ENCODE data around the gene RGS17.
A peak's percentile ranks its signal among the peaks of the same experiment; 100 is the strongest.
"Not testable (repeated sequence)": the region's sequence is repeated elsewhere in the genome, so short reads cannot be mapped to it uniquely, and the experiment has no call there.

RGS17 gene

GRCh38 chr6:153129873-153130514 is 1.1 kb downstream of the RGS17 start:
- DNase-seq (ENCODE audit: extremely low spot score), result peak; percentile 26
- ChIA-PET CTCF (no interaction called here), POLR2A (no interaction called here)
- no peak for TF ChIP-seq CTCF (IDR thresholded peaks at IDR 0.05; ENCODE audit: control extremely low read depth, extremely low read depth, low read depth, missing control alignments)

- DNase-seq (ENCODE audit: extremely low spot score), result no peak
- no peak for TF ChIP-seq CTCF (IDR thresholded peaks at IDR 0.05; ENCODE audit: control extremely low read depth, extremely low read depth, low read depth, missing control alignments)
- ChIA-PET POLR2A (no interaction called here), CTCF (interaction anchor here (1.0 to 1.5 kb wide), 3 partner anchors 8 to 22 kb away, joined by 3 read pairs; no protein-coding TSS in a partner anchor)
These were observed 4.9 kb downstream of the RGS17 start for GRCh38 chr6:153126218-153126617.

GRCh38 chr6:153125032-153125431 is 6.0 kb downstream of the RGS17 start:
- DNase-seq (ENCODE audit: extremely low spot score), result no peak
- TF ChIP-seq CTCF (IDR thresholded peaks at IDR 0.05; ENCODE audit: control extremely low read depth, extremely low read depth, low read depth, missing control alignments), result no peak
- ChIA-PET CTCF (interaction anchor here (1.5 kb wide), 1 partner anchor 9 kb away, joined by 3 read pairs; no protein-coding TSS in a partner anchor), POLR2A (no interaction called here)

- CTCF ChIA-PET, result interaction anchor here (0.8 kb wide), 1 partner anchor 10 kb away, joined by 4 read pairs; no protein-coding TSS in a partner anchor
- DNase-seq (ENCODE audit: extremely low spot score), result no peak
- POLR2A ChIA-PET, result no interaction called here
- no peak for TF ChIP-seq CTCF (IDR thresholded peaks at IDR 0.05; ENCODE audit: control extremely low read depth, extremely low read depth, low read depth, missing control alignments)
These were observed 7.3 kb downstream of the RGS17 start for GRCh38 chr6:153123801-153124200.

- ChIA-PET CTCF (no interaction called here), POLR2A (no interaction called here)
- TF ChIP-seq CTCF (IDR thresholded peaks at IDR 0.05; ENCODE audit: control extremely low read depth, extremely low read depth, low read depth, missing control alignments), result no peak
- DNase-seq (ENCODE audit: extremely low spot score), result no peak
These were observed 9.8 kb downstream of the RGS17 start for GRCh38 chr6:153121311-153121710.

- POLR2A ChIA-PET, result no interaction called here
- peak; percentile 43 for DNase-seq (ENCODE audit: extremely low spot score)
- no peak for TF ChIP-seq CTCF (IDR thresholded peaks at IDR 0.05; ENCODE audit: control extremely low read depth, extremely low read depth, low read depth, missing control alignments)
- CTCF ChIA-PET, result no interaction called here
These were observed 12.8 kb downstream of the RGS17 start for GRCh38 chr6:153117986-153118879.

- CTCF ChIA-PET; DNase-seq (ENCODE audit: extremely low spot score); POLR2A ChIA-PET: not testable (repeated sequence)
These were observed 20.0 kb downstream of the RGS17 start for GRCh38 chr6:153111082-153111481.

- DNase-seq (ENCODE audit: extremely low spot score); CTCF ChIA-PET; POLR2A ChIA-PET: not testable (repeated sequence)
These were observed 20.5 kb downstream of the RGS17 start for GRCh38 chr6:153110612-153111011.
